Stomach (tissue), 9 donors: ENCODE results near the gene CYP3A5. TPM values are rescaled to one million over a fixed set of nuclear protein-coding genes. Genes with fewer than 3 reads are reported as not detected.

Experiments used
- DNase-seq, 2 donors: peaks; one replicate each; pipeline versions ENCODE4 v3.0.0 to v3.0.0-alpha.2; 2013 to 2019
- H3K27ac ChIP-seq, 5 donors: fragments of 200-600 bp in 4 of 5; sonication (generic) in 4 of 5; one replicate each; pipeline ENCODE4 v1.5.1; 2013 to 2019; ENCODE audit warnings: mild to moderate bottlenecking in 1 of 5, moderate library complexity in 1 of 5
- H3K27me3 ChIP-seq, 3 donors: fragments of 200-600 bp; sonication (generic); one replicate each; pipeline ENCODE4 v1.5.1; 2017 to 2019; ENCODE audit warnings: mixed run types in 1 of 3
- H3K36me3 ChIP-seq, 4 donors: fragments of 200-600 bp; sonication (generic); 1 replicate in 3 of 4; 2 replicates in 1 of 4; pipeline ENCODE4 v1.5.1; 2016 to 2019
- H3K4me1 ChIP-seq, 4 donors: fragments of 200-600 bp; sonication (generic); one replicate each; pipeline ENCODE4 v1.5.1; 2016 to 2019
- H3K4me3 ChIP-seq, 4 donors: fragments of 200-600 bp; sonication (generic) in 3 of 4; one replicate each; pipeline ENCODE4 v1.5.1; 2016 to 2019; ENCODE audit warnings: mild to moderate bottlenecking in 1 of 4
- H3K9me3 ChIP-seq, 4 donors: fragments of 200-600 bp; sonication (generic); one replicate each; pipeline ENCODE4 v1.5.1; 2016 to 2019
- EP300 ChIP-seq: sonication (generic); formaldehyde crosslinking; IDR thresholded peaks from one replicate; pipeline ENCODE4 v1.6.1; 2017; ENCODE audit warnings: antibody characterized with exemption
- POLR2A ChIP-seq, 4 donors: fragments of 450-650 bp; IDR thresholded peaks; one replicate each; pipeline ENCODE4 v1.6.1; 2016; ENCODE audit warnings: antibody characterized with exemption in 4 of 4, control low read depth in 2 of 4, mild to moderate bottlenecking in 1 of 4, moderate library complexity in 1 of 4
- POLR2AphosphoS5 ChIP-seq, 3 donors: sonication (generic); formaldehyde crosslinking; IDR thresholded peaks; one replicate each; pipeline ENCODE4 v1.6.1; 2016; ENCODE audit warnings: antibody characterized with exemption in 3 of 3
- WGBS, 5 donors: extraction: QIAGEN DNeasy Blood & Tissue Kit in 3 of 5; methylation state at CpG; one replicate each; pipeline versions ENCODE4 v1.1.5 to v1.1.7; 2013 to 2018; 5-methylcytosine and 5-hydroxymethylcytosine counted together
- intact Hi-C: fragments of 100-400 bp; cut with DNase I; formaldehyde crosslinking; loops from one replicate; pipeline ENCODE4 v1.15.1; 2023; ENCODE audit warnings: low total_unique reads
- polyA plus RNA-seq, 3 donors: library from polyadenylated mRNA; stranded (reverse); fragments of 200-250 nt; gene quantifications; one replicate each; pipeline ENCODE4 v1.2.3, GENCODE V29; 2013
- total RNA-seq, 5 donors: library from RNA; depleted of rRNA; stranded (reverse); fragments of >200 nt; gene quantifications; one replicate each; pipeline versions ENCODE4 v1.1.0 to v1.2.3, GENCODE V29; 2014 to 2016
- TF ChIP-seq, protein P1 (sequence below), 7 experiments: fragments of 450-650 bp in 4 of 7; fragments of 200-600 bp in 3 of 7; sonication (generic) in 3 of 7; IDR thresholded peaks; one replicate each; pipeline ENCODE4 v1.5.1; 2016 to 2019; ENCODE audit warnings: antibody characterized with exemption in 7 of 7, control low read depth in 2 of 7, mild to moderate bottlenecking in 1 of 7
- donor health status: healthy with polysubstance abuse.
- donor health status: Bipolar disorder and iron deficiency.
- donor health status: healthy.

CYP3A5 gene
- total and polyA plus RNA-seq, 8 donors = 26.3 to 538 (median 141) TPM

DNA sequence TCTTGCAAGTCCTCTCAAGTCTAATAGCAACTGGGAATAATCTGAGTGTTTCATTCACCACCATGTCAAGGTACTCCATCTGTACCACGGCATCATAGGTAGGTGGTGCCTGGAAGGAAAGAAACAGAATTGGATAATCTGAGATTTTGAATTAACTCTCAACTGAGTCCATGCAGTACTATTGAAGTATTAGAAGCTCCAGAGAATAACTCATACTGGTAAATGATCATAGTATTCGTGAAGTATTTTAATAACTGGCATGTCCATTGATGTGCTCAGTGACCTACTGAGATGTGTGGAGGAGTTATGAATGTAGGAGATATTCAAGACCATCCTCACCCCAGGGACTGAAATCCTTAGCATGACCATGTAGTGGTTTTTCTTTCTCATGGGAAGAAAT, 27.1 kb downstream of the CYP3A5 start:
- H3K36me3 ChIP-seq = peaks cover 0 to 31% (median 30%) of the 10 kb centered on the region in 4 donors
- no peaks in the 10 kb centered on the region for H3K4me1 ChIP-seq
- DNase-seq = no peak
- no peak overlapping the region for H3K27ac ChIP-seq
- H3K9me3 ChIP-seq = peaks cover 0 to 12% (median 3%) of the 10 kb centered on the region in 4 donors
- intact Hi-C loops = no loop called here
- no peak overlapping the region for H3K4me3 ChIP-seq
- TF ChIP-seq POLR2AphosphoS5 (IDR thresholded peaks at IDR 0.05) = no peak
- TF ChIP-seq POLR2A (IDR thresholded peaks at IDR 0.05) = no peak
- no peak for TF ChIP-seq EP300
- TF ChIP-seq, protein P1, sequence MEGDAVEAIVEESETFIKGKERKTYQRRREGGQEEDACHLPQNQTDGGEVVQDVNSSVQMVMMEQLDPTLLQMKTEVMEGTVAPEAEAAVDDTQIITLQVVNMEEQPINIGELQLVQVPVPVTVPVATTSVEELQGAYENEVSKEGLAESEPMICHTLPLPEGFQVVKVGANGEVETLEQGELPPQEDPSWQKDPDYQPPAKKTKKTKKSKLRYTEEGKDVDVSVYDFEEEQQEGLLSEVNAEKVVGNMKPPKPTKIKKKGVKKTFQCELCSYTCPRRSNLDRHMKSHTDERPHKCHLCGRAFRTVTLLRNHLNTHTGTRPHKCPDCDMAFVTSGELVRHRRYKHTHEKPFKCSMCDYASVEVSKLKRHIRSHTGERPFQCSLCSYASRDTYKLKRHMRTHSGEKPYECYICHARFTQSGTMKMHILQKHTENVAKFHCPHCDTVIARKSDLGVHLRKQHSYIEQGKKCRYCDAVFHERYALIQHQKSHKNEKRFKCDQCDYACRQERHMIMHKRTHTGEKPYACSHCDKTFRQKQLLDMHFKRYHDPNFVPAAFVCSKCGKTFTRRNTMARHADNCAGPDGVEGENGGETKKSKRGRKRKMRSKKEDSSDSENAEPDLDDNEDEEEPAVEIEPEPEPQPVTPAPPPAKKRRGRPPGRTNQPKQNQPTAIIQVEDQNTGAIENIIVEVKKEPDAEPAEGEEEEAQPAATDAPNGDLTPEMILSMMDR (IDR thresholded peaks at IDR 0.05) = no peak
- WGBS, 5 donors = 94 to 98% (median 97%) methylated on average over 2 of the region's 2 CpGs
- H3K27me3 ChIP-seq = no peaks in the 10 kb centered on the region

DNA sequence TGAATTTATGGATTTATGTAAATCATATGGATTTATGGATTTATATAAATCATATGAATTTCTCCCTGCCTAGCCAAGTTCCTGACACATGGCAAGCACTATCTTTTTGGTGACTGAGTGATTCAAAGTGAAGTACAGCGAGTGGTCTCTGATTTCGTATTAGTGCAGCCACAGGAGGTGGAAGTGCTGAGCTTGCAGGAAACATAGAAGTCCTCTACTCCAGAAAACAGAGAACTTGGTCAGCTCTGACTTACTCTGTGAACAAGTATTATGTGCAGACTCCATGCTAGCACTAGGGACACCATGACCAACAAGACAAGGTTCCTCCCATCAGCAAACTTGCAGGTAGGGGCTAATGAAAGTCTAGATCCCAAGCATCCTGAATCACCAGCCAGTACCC, 28.5 kb downstream of the CYP3A5 start:
- no peak overlapping the region for H3K27ac ChIP-seq
- H3K27me3 ChIP-seq = no peaks in the 10 kb centered on the region
- 87 to 98% (median 96%) methylated on average over 2 of the region's 2 CpGs for WGBS, 5 donors
- TF ChIP-seq, protein P1 (IDR thresholded peaks at IDR 0.05) = no peak
- TF ChIP-seq POLR2A (IDR thresholded peaks at IDR 0.05) (no peak), EP300 (no peak), POLR2AphosphoS5 (IDR thresholded peaks at IDR 0.05) (no peak)
- DNase-seq = no peak
- H3K9me3 ChIP-seq = peaks cover 0 to 6% (median 2%) of the 10 kb centered on the region in 4 donors
- H3K4me1 ChIP-seq = no peaks in the 10 kb centered on the region
- H3K36me3 ChIP-seq = peaks cover 0 to 38% (median 33%) of the 10 kb centered on the region in 4 donors
- no peak overlapping the region for H3K4me3 ChIP-seq
- intact Hi-C loops = no loop called here

DNA sequence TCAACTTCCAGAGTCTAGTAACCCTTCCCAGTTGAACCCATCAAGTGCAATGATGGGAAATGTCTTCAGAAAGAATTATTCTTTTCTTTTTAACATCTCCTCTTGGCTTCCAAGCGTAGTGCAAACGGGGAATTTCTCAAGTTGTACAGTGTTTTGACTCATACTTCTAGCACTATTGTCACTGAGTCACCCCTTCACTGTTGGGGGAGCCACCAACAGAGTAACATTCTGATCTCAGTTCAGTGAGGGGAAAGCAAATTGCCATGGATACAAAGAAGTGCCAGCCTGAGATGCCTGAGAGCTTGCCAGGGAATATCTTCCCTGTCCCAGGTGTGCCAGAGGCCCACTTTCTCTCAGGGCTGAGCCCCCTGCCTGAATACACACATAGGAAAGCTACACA, 31.0 kb downstream of the CYP3A5 start:
- Histone ChIP-seq H3K4me1 (no peaks in the 10 kb centered on the region), H3K36me3 (peaks cover 0 to 57% (median 47%) of the 10 kb centered on the region in 4 donors), H3K4me3 (no peak overlapping the region), H3K27me3 (no peaks in the 10 kb centered on the region), H3K27ac (no peak overlapping the region), H3K9me3 (no peaks in the 10 kb centered on the region)
- TF ChIP-seq, protein P1 (IDR thresholded peaks at IDR 0.05) = no peak
- TF ChIP-seq EP300 (no peak), POLR2A (IDR thresholded peaks at IDR 0.05) (no peak), POLR2AphosphoS5 (IDR thresholded peaks at IDR 0.05) (no peak)
- WGBS, 5 donors = 85 to 94% (median 92%) methylated on average over 2 of the region's 2 CpGs
- intact Hi-C loops = no loop called here
- no peak for DNase-seq

DNA sequence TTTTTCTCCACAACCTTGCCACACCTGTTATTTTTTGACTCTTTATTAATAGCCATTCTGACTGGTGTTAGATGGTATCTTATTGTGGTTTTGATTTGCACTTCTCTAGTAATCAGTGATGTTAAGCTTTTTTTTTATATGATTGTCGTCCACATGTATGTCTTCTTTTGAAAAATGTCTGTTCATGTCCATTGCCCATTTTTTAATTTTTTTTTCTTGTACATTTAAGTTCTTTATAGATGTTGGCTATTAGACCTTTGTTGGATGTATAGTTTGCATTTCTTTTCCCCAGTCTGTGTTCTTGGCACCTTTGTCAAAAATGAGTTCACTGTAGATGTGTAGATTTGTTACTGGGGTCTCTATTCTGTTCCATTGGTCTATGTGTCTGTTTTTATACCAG, 34.2 kb downstream of the CYP3A5 start:
- Histone ChIP-seq H3K27ac (no peak overlapping the region), H3K27me3 (no peaks in the 10 kb centered on the region), H3K4me1 (no peaks in the 10 kb centered on the region), H3K4me3 (no peak overlapping the region), H3K36me3 (peaks cover 0 to 64% (median 36%) of the 10 kb centered on the region in 4 donors), H3K9me3 (no peaks in the 10 kb centered on the region)
- TF ChIP-seq POLR2AphosphoS5 (IDR thresholded peaks at IDR 0.05) (no peak), POLR2A (IDR thresholded peaks at IDR 0.05) (no peak), EP300 (no peak)
- TF ChIP-seq, protein P1 (IDR thresholded peaks at IDR 0.05) = no peak
- intact Hi-C loops = no loop called here
- no peak for DNase-seq
- 92 to 100% (median 100%) methylated on average over 1 of the region's 1 CpG for WGBS, 5 donors
